ENCODE results near the gene NOL6. TPM values are rescaled to one million over a fixed set of nuclear protein-coding genes. Genes with fewer than 3 reads are reported as not detected.

Gene NOL6
- total RNA-seq, 1 experiment from 2014 or later, result 36.4 TPM

DNA sequence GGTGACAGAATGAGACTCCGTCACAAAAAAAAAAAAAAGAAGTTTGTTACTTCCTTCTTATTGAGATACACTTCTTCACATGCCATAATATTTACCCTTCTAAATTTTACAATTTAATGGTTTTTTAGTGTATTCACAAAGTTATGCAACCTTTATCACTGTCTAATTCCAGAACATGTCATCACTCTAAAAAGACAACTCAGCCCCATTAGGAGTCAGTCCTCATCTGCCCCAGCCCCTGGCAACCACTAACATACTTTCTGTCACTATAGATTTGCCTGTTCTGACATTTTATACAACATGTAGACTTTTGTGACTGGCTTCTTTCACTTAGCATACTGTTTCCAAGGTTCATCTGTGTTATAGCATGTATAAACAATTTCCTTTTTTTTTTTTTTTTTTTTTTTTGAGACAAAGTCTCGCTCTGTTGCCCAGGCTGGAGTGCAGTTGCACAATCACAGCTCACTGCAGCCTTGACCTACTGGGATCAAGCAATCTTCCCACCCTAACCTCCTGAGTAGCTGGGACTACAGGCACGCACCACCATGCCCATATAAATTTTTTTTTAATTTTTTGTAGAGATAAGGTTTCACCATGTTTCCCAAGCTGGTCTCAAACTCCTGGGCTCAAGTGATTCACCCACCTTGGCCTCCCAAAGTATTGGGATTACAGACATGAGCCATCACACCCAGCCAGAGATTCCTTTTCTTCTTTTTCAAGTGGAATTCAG, 44.3 kb downstream of the NOL6 start:
- intact Hi-C loops (cut with micrococcal nuclease), result no loop called here
- H3K4me1 ChIP-seq (ENCODE audit: control insufficient read depth in 1 of 2, insufficient read depth in 2 of 2, low read length in 2 of 2), result peaks cover 0 to 9% of the 10 kb centered on the region in 2 experiments; a peak in 2 of 4 replicates
- H3K9ac ChIP-seq (ENCODE audit: low read length), result no peak overlapping the region
- BruUV-seq (replicated peaks), result no TSS peak
- no peaks in the 10 kb centered on the region for H3K9me2 ChIP-seq (ENCODE audit: insufficient read depth)
- H3K27ac ChIP-seq (ENCODE audit: low read depth, low read length), result no peak overlapping the region
- H3K79me2 ChIP-seq (ENCODE audit: insufficient read depth, low read length), result no peaks in the 10 kb centered on the region
- no peaks in the 10 kb centered on the region for H3K27me3 ChIP-seq (ENCODE audit: insufficient read depth, low read length)
- no peak overlapping the region for H2AFZ ChIP-seq (ENCODE audit: low read depth, low read length, poor library complexity, severe bottlenecking)
- no peaks in the 10 kb centered on the region for H3K36me3 ChIP-seq (ENCODE audit: control insufficient read depth in 1 of 2, insufficient read depth in 2 of 2, low read length in 2 of 2)
- RAD21 ChIA-PET (ENCODE audit: low non-redundant PET in 1 of 2, low total read pairs in 2 of 2, uncharacterized antibody in 2 of 2, unreplicated experiment in 2 of 2), result no interaction called here
- H3K9me3 ChIP-seq (ENCODE audit: control insufficient read depth in 1 of 2, insufficient read depth in 1 of 2, low read depth in 1 of 2, low read length in 2 of 2), result no peaks in the 10 kb centered on the region
- CTCF ChIA-PET, result interaction anchor here (0.7 to 1.7 kb wide), 2 partner anchors 14 to 24 kb away, joined by 3 to 5 read pairs; no protein-coding TSS in a partner anchor
- POLR2A ChIA-PET, result no interaction called here
- no peak for DNase-seq (ENCODE audit: low read depth, low spot score)
- H4K20me1 ChIP-seq (ENCODE audit: insufficient read depth), result no peaks in the 10 kb centered on the region
- no peak overlapping the region for H3K4me2 ChIP-seq (ENCODE audit: low read length)
- no peak overlapping the region for H3K4me3 ChIP-seq (replicated peaks in 1 of 2; ENCODE audit: low read depth in 1 of 2, low read length in 2 of 2)
- ATAC-seq, result no peak
- TF ChIP-seq EGR1 (IDR thresholded peaks at IDR 0.05; ENCODE audit: low read depth) (no peak), ELF1 (IDR thresholded peaks at IDR 0.05; ENCODE audit: borderline replicate concordance, low read depth) (no peak), JUND (IDR thresholded peaks at IDR 0.05) (no peak), TCF7L2 (IDR thresholded peaks at IDR 0.05; ENCODE audit: borderline replicate concordance, extremely low read depth, insufficient read depth, insufficient read length) (no peak), SIN3A (IDR thresholded peaks at IDR 0.05; ENCODE audit: low read depth) (no peak), YY1 (IDR thresholded peaks at IDR 0.05; ENCODE audit: extremely low read depth, insufficient replicate concordance, low read depth, low read length) (no peak), CEBPB (IDR thresholded peaks at IDR 0.05; ENCODE audit: low read depth) (no peak), EZH2phosphoT487 (IDR thresholded peaks at IDR 0.05; ENCODE audit: borderline replicate concordance) (no peak)
- TF ChIP-seq, protein P1, sequence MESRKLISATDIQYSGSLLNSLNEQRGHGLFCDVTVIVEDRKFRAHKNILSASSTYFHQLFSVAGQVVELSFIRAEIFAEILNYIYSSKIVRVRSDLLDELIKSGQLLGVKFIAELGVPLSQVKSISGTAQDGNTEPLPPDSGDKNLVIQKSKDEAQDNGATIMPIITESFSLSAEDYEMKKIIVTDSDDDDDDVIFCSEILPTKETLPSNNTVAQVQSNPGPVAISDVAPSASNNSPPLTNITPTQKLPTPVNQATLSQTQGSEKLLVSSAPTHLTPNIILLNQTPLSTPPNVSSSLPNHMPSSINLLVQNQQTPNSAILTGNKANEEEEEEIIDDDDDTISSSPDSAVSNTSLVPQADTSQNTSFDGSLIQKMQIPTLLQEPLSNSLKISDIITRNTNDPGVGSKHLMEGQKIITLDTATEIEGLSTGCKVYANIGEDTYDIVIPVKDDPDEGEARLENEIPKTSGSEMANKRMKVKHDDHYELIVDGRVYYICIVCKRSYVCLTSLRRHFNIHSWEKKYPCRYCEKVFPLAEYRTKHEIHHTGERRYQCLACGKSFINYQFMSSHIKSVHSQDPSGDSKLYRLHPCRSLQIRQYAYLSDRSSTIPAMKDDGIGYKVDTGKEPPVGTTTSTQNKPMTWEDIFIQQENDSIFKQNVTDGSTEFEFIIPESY (IDR thresholded peaks at IDR 0.05; ENCODE audit: extremely low read depth, insufficient replicate concordance, low read length), result no peak
- TF ChIP-seq, protein P2, sequence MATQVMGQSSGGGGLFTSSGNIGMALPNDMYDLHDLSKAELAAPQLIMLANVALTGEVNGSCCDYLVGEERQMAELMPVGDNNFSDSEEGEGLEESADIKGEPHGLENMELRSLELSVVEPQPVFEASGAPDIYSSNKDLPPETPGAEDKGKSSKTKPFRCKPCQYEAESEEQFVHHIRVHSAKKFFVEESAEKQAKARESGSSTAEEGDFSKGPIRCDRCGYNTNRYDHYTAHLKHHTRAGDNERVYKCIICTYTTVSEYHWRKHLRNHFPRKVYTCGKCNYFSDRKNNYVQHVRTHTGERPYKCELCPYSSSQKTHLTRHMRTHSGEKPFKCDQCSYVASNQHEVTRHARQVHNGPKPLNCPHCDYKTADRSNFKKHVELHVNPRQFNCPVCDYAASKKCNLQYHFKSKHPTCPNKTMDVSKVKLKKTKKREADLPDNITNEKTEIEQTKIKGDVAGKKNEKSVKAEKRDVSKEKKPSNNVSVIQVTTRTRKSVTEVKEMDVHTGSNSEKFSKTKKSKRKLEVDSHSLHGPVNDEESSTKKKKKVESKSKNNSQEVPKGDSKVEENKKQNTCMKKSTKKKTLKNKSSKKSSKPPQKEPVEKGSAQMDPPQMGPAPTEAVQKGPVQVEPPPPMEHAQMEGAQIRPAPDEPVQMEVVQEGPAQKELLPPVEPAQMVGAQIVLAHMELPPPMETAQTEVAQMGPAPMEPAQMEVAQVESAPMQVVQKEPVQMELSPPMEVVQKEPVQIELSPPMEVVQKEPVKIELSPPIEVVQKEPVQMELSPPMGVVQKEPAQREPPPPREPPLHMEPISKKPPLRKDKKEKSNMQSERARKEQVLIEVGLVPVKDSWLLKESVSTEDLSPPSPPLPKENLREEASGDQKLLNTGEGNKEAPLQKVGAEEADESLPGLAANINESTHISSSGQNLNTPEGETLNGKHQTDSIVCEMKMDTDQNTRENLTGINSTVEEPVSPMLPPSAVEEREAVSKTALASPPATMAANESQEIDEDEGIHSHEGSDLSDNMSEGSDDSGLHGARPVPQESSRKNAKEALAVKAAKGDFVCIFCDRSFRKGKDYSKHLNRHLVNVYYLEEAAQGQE (IDR thresholded peaks at IDR 0.05; ENCODE audit: low read depth), result no peak
- TF ChIP-seq, protein P3, sequence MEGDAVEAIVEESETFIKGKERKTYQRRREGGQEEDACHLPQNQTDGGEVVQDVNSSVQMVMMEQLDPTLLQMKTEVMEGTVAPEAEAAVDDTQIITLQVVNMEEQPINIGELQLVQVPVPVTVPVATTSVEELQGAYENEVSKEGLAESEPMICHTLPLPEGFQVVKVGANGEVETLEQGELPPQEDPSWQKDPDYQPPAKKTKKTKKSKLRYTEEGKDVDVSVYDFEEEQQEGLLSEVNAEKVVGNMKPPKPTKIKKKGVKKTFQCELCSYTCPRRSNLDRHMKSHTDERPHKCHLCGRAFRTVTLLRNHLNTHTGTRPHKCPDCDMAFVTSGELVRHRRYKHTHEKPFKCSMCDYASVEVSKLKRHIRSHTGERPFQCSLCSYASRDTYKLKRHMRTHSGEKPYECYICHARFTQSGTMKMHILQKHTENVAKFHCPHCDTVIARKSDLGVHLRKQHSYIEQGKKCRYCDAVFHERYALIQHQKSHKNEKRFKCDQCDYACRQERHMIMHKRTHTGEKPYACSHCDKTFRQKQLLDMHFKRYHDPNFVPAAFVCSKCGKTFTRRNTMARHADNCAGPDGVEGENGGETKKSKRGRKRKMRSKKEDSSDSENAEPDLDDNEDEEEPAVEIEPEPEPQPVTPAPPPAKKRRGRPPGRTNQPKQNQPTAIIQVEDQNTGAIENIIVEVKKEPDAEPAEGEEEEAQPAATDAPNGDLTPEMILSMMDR (IDR thresholded peaks at IDR 0.05 in 2 of 3, conservative IDR thresholded peaks at IDR 0.05 in 1 of 3; ENCODE audit: borderline replicate concordance in 1 of 3, insufficient read depth in 1 of 3, low read depth in 2 of 3, low read length in 2 of 3), result no peak
- TF ChIP-seq, protein P4, sequence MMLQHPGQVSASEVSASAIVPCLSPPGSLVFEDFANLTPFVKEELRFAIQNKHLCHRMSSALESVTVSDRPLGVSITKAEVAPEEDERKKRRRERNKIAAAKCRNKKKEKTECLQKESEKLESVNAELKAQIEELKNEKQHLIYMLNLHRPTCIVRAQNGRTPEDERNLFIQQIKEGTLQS (IDR thresholded peaks at IDR 0.05), result no peak

All from HCT116 (cell line).